ENCODE measurements around the gene TXNL4B.

GRCh38 chr16:72122308-72122707 lies 28.9 kb upstream of the TXNL4B start:
- TF ChIP-seq MAX (IDR thresholded peaks at IDR 0.05; ENCODE audit: low read depth, low read length) (no peak), CTCF (IDR thresholded peaks at IDR 0.05 in 2 of 3, conservative IDR thresholded peaks at IDR 0.05 in 1 of 3; ENCODE audit: control insufficient read depth in 2 of 3, extremely low read depth in 1 of 3, insufficient read depth in 1 of 3, low read depth in 3 of 3, low read length in 3 of 3) (no peak), SIN3A (IDR thresholded peaks at IDR 0.05; ENCODE audit: low read depth, low read length) (no peak), RELB (IDR thresholded peaks at IDR 0.05; ENCODE audit: low read depth) (no peak), RCOR1 (conservative IDR thresholded peaks at IDR 0.05; ENCODE audit: low read depth, low read length) (no peak), EZH2 (IDR thresholded peaks at IDR 0.05; ENCODE audit: borderline replicate concordance, control insufficient read depth, low read depth, low read length) (no peak)
